ENCODE data around the gene RGS6.

DNA sequence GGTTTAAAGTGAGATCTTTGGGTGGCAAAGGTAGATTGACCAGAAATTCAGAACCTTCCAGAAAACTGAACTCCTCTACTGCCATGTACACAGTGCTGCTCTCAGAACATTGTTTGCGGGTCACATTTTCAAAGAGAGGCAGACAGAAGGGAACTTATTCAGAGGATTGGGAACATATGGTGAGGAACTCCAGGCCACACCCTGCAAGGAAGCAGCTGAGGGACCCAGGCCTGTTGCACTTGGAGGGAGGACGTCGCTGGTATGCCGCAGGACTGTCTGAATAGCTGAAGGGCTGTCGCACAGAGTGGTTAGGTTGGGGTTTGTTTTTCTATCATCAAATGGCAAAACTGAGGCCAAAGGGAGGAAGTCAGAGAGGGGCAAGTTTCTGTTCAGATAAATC is 520.5 kb downstream of the RGS6 start:
- TF ChIP-seq GATA3 (IDR thresholded peaks at IDR 0.05; ENCODE audit: low read depth, low read length): no peak
- no peak for TF ChIP-seq GATA2 (IDR thresholded peaks at IDR 0.05; ENCODE audit: low read depth, low read length)
